T-helper 2 cell (primary cell): Measurements from ENCODE around the gene OGT.

Experiments used
- DNase-seq, 5 experiments: peaks; one replicate each; pipeline versions ENCODE4 v3.0.0 to v3.0.0-alpha.2; 2012 to 2022

OGT gene

GRCh38 chrX:71623714-71624113 is 90.8 kb downstream of the OGT start:
- DNase-seq = peak in 1 of 5 experiments; percentile 32

- DNase-seq = no peak
These were observed 92.6 kb downstream of the OGT start for GRCh38 chrX:71625471-71625870.
